Upper lobe of left lung (tissue), 6 donors: ENCODE data around the gene UST. TPM values are rescaled to one million over a fixed set of nuclear protein-coding genes. Genes with fewer than 3 reads are reported as not detected.
"Not testable (repeated sequence)": the region's sequence is repeated elsewhere in the genome, so short reads cannot be mapped to it uniquely, and the experiment has no call there.

ENCODE experiments used
- ATAC-seq, 2 donors: fragments of 200-7000 bp; cut with Tn5 transposase; one replicate each; pipeline ENCODE4 v1.9.1; 2022; ENCODE audit warnings: mild to moderate bottlenecking in 2 of 2, moderate library complexity in 2 of 2; ENCODE audit not compliant: low FRiP score in 2 of 2
- DNase-seq, 2 donors: peaks; one replicate each; pipeline ENCODE4 v3.0.0-alpha.2; 2019 to 2020
- H3K27ac ChIP-seq, 4 donors: fragments of 200-600 bp; sonication (generic); one replicate each; pipeline ENCODE4 v1.5.1; 2016 to 2019
- H3K27me3 ChIP-seq, 4 donors: fragments of 200-600 bp; sonication (generic); one replicate each; pipeline ENCODE4 v1.5.1; 2017 to 2019
- H3K36me3 ChIP-seq, 4 donors: fragments of 200-600 bp; sonication (generic); one replicate each; pipeline ENCODE4 v1.5.1; 2016 to 2019
- H3K4me1 ChIP-seq, 4 donors: fragments of 200-600 bp; sonication (generic); one replicate each; pipeline ENCODE4 v1.5.1; 2018 to 2019
- H3K4me3 ChIP-seq, 4 donors: fragments of 200-600 bp; sonication (generic); one replicate each; pipeline ENCODE4 v1.5.1; 2017 to 2019; ENCODE audit warnings: mild to moderate bottlenecking in 2 of 4, moderate library complexity in 1 of 4
- H3K9me3 ChIP-seq, 4 donors: fragments of 200-600 bp; sonication (generic); one replicate each; pipeline ENCODE4 v1.5.1; 2018 to 2019
- EP300 ChIP-seq, 4 donors: sonication (generic); formaldehyde crosslinking; IDR thresholded peaks; one replicate each; pipeline ENCODE4 v1.5.1; 2017; ENCODE audit warnings: antibody characterized with exemption in 4 of 4, control low read depth in 2 of 4
- POLR2A ChIP-seq, 4 donors: fragments of 450-650 bp; IDR thresholded peaks; one replicate each; pipeline ENCODE4 v1.5.1; 2016 to 2017; ENCODE audit warnings: antibody characterized with exemption in 4 of 4, mild to moderate bottlenecking in 2 of 4
- POLR2AphosphoS5 ChIP-seq, 2 donors: sonication (generic); formaldehyde crosslinking; IDR thresholded peaks; one replicate each; pipeline ENCODE4 v1.5.1; 2017; ENCODE audit warnings: antibody characterized with exemption in 2 of 2
- WGBS, 2 donors: methylation state at CpG; one replicate each; pipeline ENCODE4 v1.1.5; 2017 to 2018; 5-methylcytosine and 5-hydroxymethylcytosine counted together
- total RNA-seq, 6 donors: library from RNA; depleted of rRNA in 4 of 6; stranded (reverse); fragments of >200 nt in 4 of 6; gene quantifications; one replicate each; pipeline versions ENCODE4 v1.1.0 to v1.2.1, GENCODE V29; 2016 to 2021
- TF ChIP-seq, protein P1 (sequence below), 6 experiments: fragments of 450-650 bp in 4 of 6; fragments of 200-600 bp in 2 of 6; sonication (generic) in 2 of 6; IDR thresholded peaks; one replicate each; pipeline ENCODE4 v1.5.1; 2016 to 2019; ENCODE audit warnings: antibody characterized with exemption in 6 of 6
- donor health status: DM: no; HTN: no; CAD: no; lungs with moderate emphysema.
- donor health status: DM: no; HTN: yes; CAD: no; lungs with severe emphysema.

Gene UST
- total RNA-seq, 6 donors from 2014 or later: 10.2 to 21.6 (median 14.2) TPM

DNA sequence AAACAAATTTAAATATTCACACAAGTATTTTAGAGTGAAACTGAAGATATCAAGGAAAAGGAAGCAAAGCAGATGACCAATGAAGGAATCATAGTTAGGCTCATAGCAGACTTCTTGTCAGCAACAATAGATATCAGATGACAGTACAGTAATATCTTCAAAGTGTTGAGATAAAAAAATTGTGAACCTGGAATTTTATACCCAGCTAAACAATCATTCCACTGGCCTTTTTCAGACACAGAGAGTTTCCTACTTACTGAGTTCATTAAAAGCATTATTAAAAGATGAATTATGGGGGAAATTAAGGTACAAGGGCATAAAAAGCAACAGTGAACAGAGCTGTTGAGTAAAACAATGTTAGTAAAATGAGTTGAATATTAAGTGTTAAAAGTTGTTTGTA, 254.6 kb downstream of the UST start:
- TF ChIP-seq POLR2AphosphoS5 (IDR thresholded peaks at IDR 0.05) (no peak), POLR2A (IDR thresholded peaks at IDR 0.05) (no peak), EP300 (IDR thresholded peaks at IDR 0.05) (no peak)
- TF ChIP-seq, protein P1, sequence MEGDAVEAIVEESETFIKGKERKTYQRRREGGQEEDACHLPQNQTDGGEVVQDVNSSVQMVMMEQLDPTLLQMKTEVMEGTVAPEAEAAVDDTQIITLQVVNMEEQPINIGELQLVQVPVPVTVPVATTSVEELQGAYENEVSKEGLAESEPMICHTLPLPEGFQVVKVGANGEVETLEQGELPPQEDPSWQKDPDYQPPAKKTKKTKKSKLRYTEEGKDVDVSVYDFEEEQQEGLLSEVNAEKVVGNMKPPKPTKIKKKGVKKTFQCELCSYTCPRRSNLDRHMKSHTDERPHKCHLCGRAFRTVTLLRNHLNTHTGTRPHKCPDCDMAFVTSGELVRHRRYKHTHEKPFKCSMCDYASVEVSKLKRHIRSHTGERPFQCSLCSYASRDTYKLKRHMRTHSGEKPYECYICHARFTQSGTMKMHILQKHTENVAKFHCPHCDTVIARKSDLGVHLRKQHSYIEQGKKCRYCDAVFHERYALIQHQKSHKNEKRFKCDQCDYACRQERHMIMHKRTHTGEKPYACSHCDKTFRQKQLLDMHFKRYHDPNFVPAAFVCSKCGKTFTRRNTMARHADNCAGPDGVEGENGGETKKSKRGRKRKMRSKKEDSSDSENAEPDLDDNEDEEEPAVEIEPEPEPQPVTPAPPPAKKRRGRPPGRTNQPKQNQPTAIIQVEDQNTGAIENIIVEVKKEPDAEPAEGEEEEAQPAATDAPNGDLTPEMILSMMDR (IDR thresholded peaks at IDR 0.05): no peak
- no peaks in the 10 kb centered on the region for H3K36me3 ChIP-seq
- ATAC-seq: no peak
- H3K4me1 ChIP-seq: peaks cover 6 to 11% (median 8%) of the 10 kb centered on the region in 4 donors
- no peak overlapping the region for H3K27ac ChIP-seq
- H3K4me3 ChIP-seq: no peak overlapping the region
- DNase-seq: no peak
- peaks cover 0 to 12% (median 6%) of the 10 kb centered on the region in 4 donors for H3K9me3 ChIP-seq
- H3K27me3 ChIP-seq: no peaks in the 10 kb centered on the region

DNA sequence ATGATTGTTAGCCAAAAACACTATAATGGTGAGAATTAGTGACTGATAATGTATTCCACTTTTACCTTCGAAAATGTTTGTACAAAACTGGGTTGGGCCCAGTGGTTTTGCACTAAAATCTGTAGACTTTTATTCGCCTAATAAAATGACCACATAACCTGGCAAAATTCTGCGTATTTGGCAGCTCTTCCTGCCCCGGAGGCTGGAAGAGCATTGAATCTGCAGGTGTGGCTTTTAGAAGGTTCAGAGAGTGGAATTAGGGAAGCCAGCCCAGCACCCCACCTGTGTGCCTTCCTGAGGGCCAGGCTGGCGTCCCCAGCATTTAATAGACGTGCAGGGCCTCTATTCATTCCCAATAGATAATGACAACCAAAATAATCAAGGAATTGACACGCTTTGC, 256.7 kb downstream of the UST start:
- Histone ChIP-seq H3K36me3 (no peaks in the 10 kb centered on the region), H3K4me1 (peaks cover 6 to 11% (median 8%) of the 10 kb centered on the region in 4 donors), H3K27ac (no peak overlapping the region), H3K9me3 (peaks cover 0 to 12% (median 6%) of the 10 kb centered on the region in 4 donors), H3K27me3 (no peaks in the 10 kb centered on the region), H3K4me3 (no peak overlapping the region)
- TF ChIP-seq POLR2AphosphoS5 (IDR thresholded peaks at IDR 0.05) (no peak), POLR2A (IDR thresholded peaks at IDR 0.05) (no peak), EP300 (IDR thresholded peaks at IDR 0.05) (no peak)
- TF ChIP-seq, protein P1 (IDR thresholded peaks at IDR 0.05): no peak
- 94% methylated on average over 7 of the region's 7 CpGs for WGBS, 2 donors
- no peak for ATAC-seq
- no peak for DNase-seq

DNA sequence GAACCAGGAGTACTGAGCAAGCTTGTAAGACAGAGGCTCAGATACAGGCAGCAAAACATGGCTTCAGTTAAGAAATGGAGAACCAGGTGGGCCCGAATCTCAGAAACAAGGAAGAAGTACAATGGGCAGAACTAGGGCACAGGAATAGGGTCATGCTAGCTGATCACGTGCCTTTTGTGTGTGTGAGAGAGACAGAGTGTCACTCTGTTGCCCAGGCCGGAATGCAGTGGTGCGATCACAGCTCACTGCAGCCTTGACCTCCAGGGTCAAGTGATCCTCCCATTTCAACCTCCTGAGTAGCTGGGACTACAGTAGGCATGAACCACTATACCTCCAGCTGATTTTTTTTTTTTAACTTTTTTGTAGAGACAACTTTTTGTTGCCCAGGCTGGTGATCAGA, 257.8 kb downstream of the UST start:
- H3K4me1 ChIP-seq: peaks cover 3 to 6% (median 5%) of the 10 kb centered on the region in 4 donors
- H3K4me3 ChIP-seq: no peak overlapping the region
- H3K9me3 ChIP-seq: peaks cover 0 to 12% (median 6%) of the 10 kb centered on the region in 4 donors
- no peak for ATAC-seq
- WGBS, 2 donors: 93 to 95% methylated on average over 4 of the region's 4 CpGs
- H3K27ac ChIP-seq: no peak overlapping the region
- no peak for TF ChIP-seq EP300 (IDR thresholded peaks at IDR 0.05)
- TF ChIP-seq POLR2A (IDR thresholded peaks at IDR 0.05): no peak
- no peak for TF ChIP-seq POLR2AphosphoS5 (IDR thresholded peaks at IDR 0.05)
- TF ChIP-seq, protein P1 (IDR thresholded peaks at IDR 0.05): no peak
- H3K27me3 ChIP-seq: no peaks in the 10 kb centered on the region
- DNase-seq: no peak
- H3K36me3 ChIP-seq: no peaks in the 10 kb centered on the region

DNA sequence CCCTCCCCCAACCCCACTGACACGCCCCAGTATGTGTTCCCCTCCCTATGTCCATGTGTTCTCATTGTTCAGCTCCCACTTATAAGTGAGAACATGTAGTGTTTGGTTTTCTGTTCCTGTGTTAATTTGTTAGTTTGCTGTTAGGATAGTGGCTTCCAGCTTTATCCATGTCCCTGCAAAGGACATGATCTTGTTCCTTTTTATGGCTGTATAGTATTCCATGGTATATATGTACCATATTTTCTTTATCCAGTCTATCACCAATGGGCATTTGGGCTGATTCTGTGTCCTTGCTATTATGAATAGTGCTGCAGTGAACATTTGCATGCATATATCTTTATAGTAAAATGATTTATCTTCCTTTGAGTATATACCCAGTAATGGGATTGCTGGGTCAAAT, 259.4 kb downstream of the UST start:
- not testable (repeated sequence) for DNase-seq, H3K4me3 ChIP-seq, H3K36me3 ChIP-seq, H3K27ac ChIP-seq, ATAC-seq, H3K27me3 ChIP-seq, H3K4me1 ChIP-seq, H3K9me3 ChIP-seq
- 75 to 76% methylated on average over 1 of the region's 1 CpG for WGBS, 2 donors

DNA sequence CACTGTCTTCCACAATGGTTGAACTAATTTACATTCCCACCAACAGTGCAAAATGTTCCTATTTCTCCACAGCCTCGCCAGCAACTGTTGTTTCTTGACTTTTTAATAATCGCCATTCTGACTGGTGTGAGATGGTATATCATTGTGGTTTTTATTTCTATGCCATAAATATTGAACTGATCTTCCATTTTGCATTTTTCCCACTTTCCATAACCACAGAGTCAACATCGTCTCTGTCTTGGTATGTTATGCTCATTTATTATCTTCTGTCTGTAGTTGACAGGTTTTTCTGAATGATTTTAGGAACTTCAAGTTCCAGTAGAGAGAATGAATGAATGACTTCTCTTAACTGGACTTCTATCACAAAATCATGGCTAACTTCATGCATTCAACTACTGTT, 259.8 kb downstream of the UST start:
- H3K4me3 ChIP-seq: no peak overlapping the region
- no peak for ATAC-seq
- 95 to 97% methylated on average over 3 of the region's 3 CpGs for WGBS, 2 donors

More for the DNA sequence above, 259.8 kb downstream of the UST start:
- H3K27ac ChIP-seq: no peak overlapping the region
- DNase-seq: no peak
- no peaks in the 10 kb centered on the region for H3K27me3 ChIP-seq
- no peaks in the 10 kb centered on the region for H3K4me1 ChIP-seq
- peaks cover 0 to 1% (median under 1%) of the 10 kb centered on the region in 4 donors for H3K9me3 ChIP-seq
- H3K36me3 ChIP-seq: no peaks in the 10 kb centered on the region
- TF ChIP-seq POLR2A (IDR thresholded peaks at IDR 0.05) (no peak), POLR2AphosphoS5 (IDR thresholded peaks at IDR 0.05) (no peak), EP300 (IDR thresholded peaks at IDR 0.05) (no peak)
- TF ChIP-seq, protein P1 (IDR thresholded peaks at IDR 0.05): no peak
